Spinal cord (tissue), 10 donors: ENCODE measurements around the gene ATP6V0D1. TPM values are rescaled to one million over a fixed set of nuclear protein-coding genes. Genes with fewer than 3 reads are reported as not detected.

Source experiments
- DNase-seq, 6 donors: peaks; one replicate each; pipeline versions ENCODE4 v3.0.0 to v3.0.0-alpha.2; 2013 to 2015; ENCODE audit warnings: low spot score in 6 of 6, low read depth in 4 of 6
- H3K27ac ChIP-seq: one replicate; pipeline ENCODE4 v1.5.1; 2013; ENCODE audit warnings: low read depth, low read length, control low read depth
- H3K27me3 ChIP-seq: one replicate; pipeline ENCODE4 v1.6.1; 2013; ENCODE audit warnings: low read length; ENCODE audit not compliant: control insufficient read depth, insufficient read depth
- H3K36me3 ChIP-seq: one replicate; pipeline ENCODE4 v1.6.1; 2013; ENCODE audit warnings: low read length; ENCODE audit not compliant: control insufficient read depth, insufficient read depth
- H3K4me1 ChIP-seq: one replicate; pipeline ENCODE4 v1.6.1; 2013; ENCODE audit warnings: low read length; ENCODE audit not compliant: control insufficient read depth, insufficient read depth
- H3K4me3 ChIP-seq: one replicate; pipeline ENCODE4 v1.5.1; 2013; ENCODE audit warnings: low read depth, low read length, control low read depth
- H3K9me3 ChIP-seq: one replicate; pipeline ENCODE4 v1.6.1; 2013; ENCODE audit warnings: low read length; ENCODE audit not compliant: control insufficient read depth, insufficient read depth
- WGBS: methylation state at CpG from one replicate; pipeline ENCODE4 v1.1.5; 2013; ENCODE audit warnings: missing lambda C conversion rate; ENCODE audit not compliant: insufficient coverage; 5-methylcytosine and 5-hydroxymethylcytosine counted together
- polyA plus RNA-seq, 2 donors: library from polyadenylated mRNA; unstranded; fragments of 120-200 nt; gene quantifications; one replicate each; pipeline ENCODE4 v1.2.1, GENCODE V29; 2013; ENCODE audit not compliant: insufficient read length in 2 of 2
- total RNA-seq, 2 donors: library from RNA; depleted of rRNA in 1 of 2; stranded (reverse); fragments of 120-200 nt in 1 of 2; fragments of >200 nt in 1 of 2; gene quantifications; one replicate each; pipeline versions ENCODE4 v1.2.3 to v1.2.4, GENCODE V29; 2013 to 2014
- donor health status: healthy.

The ATP6V0D1 gene
- total and polyA plus RNA-seq, 4 donors = 97.3 to 177 (median 144) TPM

- peaks cover 26% of the 10 kb centered on the region for H3K27me3 ChIP-seq
- WGBS = under 1% methylated on average over 75 of the region's 87 CpGs
- peak within 1 kb of the TSS; percentile 5 for H3K4me3 ChIP-seq
- peak in 2 of 6 donors; percentile 66 to 67 for DNase-seq
- H3K4me1 ChIP-seq = peaks cover 23% of the 10 kb centered on the region
- H3K27ac ChIP-seq = no peak within 1 kb of the TSS
- H3K9me3 ChIP-seq = no peaks in the 10 kb centered on the region
- H3K36me3 ChIP-seq = peaks cover 19% of the 10 kb centered on the region
Observed at GRCh38 chr16:67430977-67431774, 49.8 kb downstream of the ATP6V0D1 start, which contains the start of gene HSD11B2. TSS of gene HSD11B2 (plus strand) at chr16:67431121. CDS start at chr16:67431249, 128 bp downstream.

GRCh38 chr16:67430504-67430976 lies 50.4 kb downstream of the ATP6V0D1 start:
- under 1% methylated on average over 53 of the region's 53 CpGs for WGBS
- Histone ChIP-seq H3K27ac (no peak overlapping the region), H3K27me3 (peaks cover 29% of the 10 kb centered on the region)

GRCh38 chr16:67429799-67430503 lies 51.0 kb downstream of the ATP6V0D1 start:
- 25% methylated on average over 9 of the region's 13 CpGs for WGBS
- H3K36me3 ChIP-seq = peaks cover 8% of the 10 kb centered on the region
- peak overlapping the region; percentile 5 for H3K4me3 ChIP-seq
- no peaks in the 10 kb centered on the region for H3K9me3 ChIP-seq
- peaks cover 30% of the 10 kb centered on the region for H3K27me3 ChIP-seq
- H3K4me1 ChIP-seq = peaks cover 23% of the 10 kb centered on the region
- H3K27ac ChIP-seq = no peak overlapping the region
- no peak for DNase-seq

More at GRCh38 chr16:67430504-67430976, 50.4 kb downstream of the ATP6V0D1 start:
- H3K36me3 ChIP-seq = peaks cover 13% of the 10 kb centered on the region
- H3K4me3 ChIP-seq = peak overlapping the region; percentile 5
- no peaks in the 10 kb centered on the region for H3K9me3 ChIP-seq
- peak in 2 of 6 donors; percentile 27 to 38 for DNase-seq
- peaks cover 23% of the 10 kb centered on the region for H3K4me1 ChIP-seq

GRCh38 chr16:67429053-67429798 lies 51.7 kb downstream of the ATP6V0D1 start:
- Histone ChIP-seq H3K27ac (no peak overlapping the region), H3K4me1 (peaks cover 30% of the 10 kb centered on the region), H3K27me3 (peaks cover 33% of the 10 kb centered on the region), H3K9me3 (no peaks in the 10 kb centered on the region), H3K4me3 (no peak overlapping the region), H3K36me3 (peaks cover 8% of the 10 kb centered on the region)
- 89% methylated on average over 1 of the region's 3 CpGs for WGBS
- no peak for DNase-seq

- Histone ChIP-seq H3K9me3 (no peaks in the 10 kb centered on the region), H3K27ac (no peak overlapping the region), H3K4me3 (no peak overlapping the region), H3K4me1 (peaks cover 30% of the 10 kb centered on the region), H3K27me3 (peaks cover 33% of the 10 kb centered on the region), H3K36me3 (peaks cover 7% of the 10 kb centered on the region)
- peak in 1 of 6 donors; percentile 63 for DNase-seq
- WGBS = 30% methylated on average over 5 of the region's 11 CpGs
Observed at GRCh38 chr16:67428146-67428731, 52.7 kb downstream of the ATP6V0D1 start.

GRCh38 chr16:67426950-67427349 lies 54.0 kb downstream of the ATP6V0D1 start:
- Histone ChIP-seq H3K4me3 (no peak overlapping the region), H3K9me3 (no peaks in the 10 kb centered on the region), H3K27ac (no peak overlapping the region), H3K4me1 (peaks cover 29% of the 10 kb centered on the region), H3K27me3 (peaks cover 33% of the 10 kb centered on the region), H3K36me3 (no peaks in the 10 kb centered on the region)
- no peak for DNase-seq
- WGBS = 80% methylated on average over 7 of the region's 7 CpGs

- 93% methylated on average over 3 of the region's 7 CpGs for WGBS
- no peak overlapping the region for H3K4me3 ChIP-seq
- DNase-seq = no peak
- H3K36me3 ChIP-seq = no peaks in the 10 kb centered on the region
- H3K27me3 ChIP-seq = peaks cover 33% of the 10 kb centered on the region
- H3K9me3 ChIP-seq = no peaks in the 10 kb centered on the region
- H3K4me1 ChIP-seq = peaks cover 22% of the 10 kb centered on the region
- no peak overlapping the region for H3K27ac ChIP-seq
Observed at GRCh38 chr16:67426022-67426421, 54.9 kb downstream of the ATP6V0D1 start.

- H3K4me3 ChIP-seq = no peak overlapping the region
- 85% methylated on average over 3 of the region's 4 CpGs for WGBS
- no peaks in the 10 kb centered on the region for H3K9me3 ChIP-seq
- H3K27me3 ChIP-seq = peaks cover 33% of the 10 kb centered on the region
- H3K27ac ChIP-seq = no peak overlapping the region
- H3K4me1 ChIP-seq = peaks cover 21% of the 10 kb centered on the region
- H3K36me3 ChIP-seq = no peaks in the 10 kb centered on the region
- DNase-seq = no peak
Observed at GRCh38 chr16:67425580-67425979, 55.4 kb downstream of the ATP6V0D1 start.

GRCh38 chr16:67425061-67425460 lies 55.9 kb downstream of the ATP6V0D1 start:
- no peaks in the 10 kb centered on the region for H3K9me3 ChIP-seq
- WGBS = 43% methylated on average over 1 of the region's 6 CpGs
- no peak overlapping the region for H3K4me3 ChIP-seq
- no peak for DNase-seq
- H3K36me3 ChIP-seq = no peaks in the 10 kb centered on the region
- H3K27me3 ChIP-seq = peaks cover 28% of the 10 kb centered on the region
- peaks cover 16% of the 10 kb centered on the region for H3K4me1 ChIP-seq
- H3K27ac ChIP-seq = no peak overlapping the region
